A549 treated with DMSO at 1 μM for 4 hours (cell line): ENCODE data around the gene SPDEF. TPM values are rescaled to one million over a fixed set of nuclear protein-coding genes. Genes with fewer than 3 reads are reported as not detected.

Experiments
- total RNA-seq: library from RNA; stranded (reverse); fragments of 200-300 nt; extraction: Qiagen RNA extraction; gene quantifications from 5 replicates; pipeline ENCODE4 v1.2.3, GENCODE V29; 2022; ENCODE audit warnings: low read depth

The SPDEF gene
- total RNA-seq: 1.5 to 2.8 TPM (median 2.6 TPM) in 5 replicates

GRCh38 chr6:34556031-34556471 lies at the start of gene SPDEF:
Gene SPDEF (minus strand): TSS chr6:34556329. CDS start chr6:34544455, 11,874 bp downstream.

Other genes starting within 250 kb of the SPDEF start
- 6.3 to 8.9 TPM (median 6.6 TPM) in 5 replicates for gene NUDT3, start 163.7 kb downstream of the SPDEF start, total RNA-seq
- gene RPS10, start 130.3 kb downstream of the SPDEF start, total RNA-seq: 1,931 to 2,114 TPM (median 1,979 TPM) in 5 replicates
- 0.04 to 0.14 TPM (median 0.06 TPM) in 5 replicates for gene PACSIN1, start 90.3 kb downstream of the SPDEF start, total RNA-seq
- 31.0 to 33.6 TPM (median 32.8 TPM) in 5 replicates for gene ILRUN, start 140.4 kb upstream of the SPDEF start, total RNA-seq
- gene SNRPC, start 201.2 kb upstream of the SPDEF start, total RNA-seq: 187 to 222 TPM (median 201 TPM) in 5 replicates
- 5.1 to 7.0 TPM (median 6.7 TPM) in 5 replicates for gene BLTP3A, start 235.8 kb upstream of the SPDEF start, total RNA-seq